ENCODE data around the gene HDAC8. TPM values are rescaled to one million over a fixed set of nuclear protein-coding genes. Genes with fewer than 3 reads are reported as not detected.
"Not testable (repeated sequence)": the region's sequence is repeated elsewhere in the genome, so short reads cannot be mapped to it uniquely, and the experiment has no call there.

Gene HDAC8
- polyA plus RNA-seq, 1 donor from 2014 or later: 54.0 TPM

GRCh38 chrX:72492499-72492898 is 80.1 kb downstream of the HDAC8 start:
- Histone ChIP-seq H3K9ac (ENCODE audit: low read length) (no peak overlapping the region), H3K27ac (ENCODE audit: low read length) (no peak overlapping the region), H3F3A (ENCODE audit: insufficient read depth, low read length, poor library complexity, severe bottlenecking) (no peaks in the 10 kb centered on the region), H3K4me2 (ENCODE audit: low read length) (no peak overlapping the region), H3K9me3 (ENCODE audit: low read length) (no peaks in the 10 kb centered on the region), H3K36me3 (ENCODE audit: insufficient read depth, low read length) (no peaks in the 10 kb centered on the region), H3K9me2 (ENCODE audit: insufficient read depth, low read length) (no peaks in the 10 kb centered on the region), H2AFZ (ENCODE audit: low read depth, low read length) (no peak overlapping the region), H4K20me1 (ENCODE audit: insufficient read depth) (no peaks in the 10 kb centered on the region), H3K79me2 (replicated peaks; ENCODE audit: insufficient read depth, low read length) (no peaks in the 10 kb centered on the region), H3K27me3 (ENCODE audit: insufficient read depth, low read depth, low read length) (no peaks in the 10 kb centered on the region), H3K4me3 (ENCODE audit: low read length) (no peak overlapping the region)
- no peak for TF ChIP-seq CTCF (IDR thresholded peaks at IDR 0.05; ENCODE audit: poor library complexity, severe bottlenecking)
- TF ChIP-seq EP300 (conservative IDR thresholded peaks at IDR 0.05; ENCODE audit: poor library complexity, severe bottlenecking): no peak
- no peak for TF ChIP-seq TAF1 (IDR thresholded peaks at IDR 0.05; ENCODE audit: low read depth)
- no peak for TF ChIP-seq SMC3 (conservative IDR thresholded peaks at IDR 0.05; ENCODE audit: poor library complexity)
- TF ChIP-seq MXI1 (conservative IDR thresholded peaks at IDR 0.05; ENCODE audit: poor library complexity, severe bottlenecking): no peak
- no peak for TF ChIP-seq REST (IDR thresholded peaks at IDR 0.05; ENCODE audit: borderline replicate concordance)
- no peak for TF ChIP-seq POLR2AphosphoS5 (IDR thresholded peaks at IDR 0.05)
- TF ChIP-seq EZH2 (IDR thresholded peaks at IDR 0.05; ENCODE audit: borderline replicate concordance, insufficient read depth, low read length, poor library complexity, severe bottlenecking): no peak
- no peak for TF ChIP-seq RAD21 (conservative IDR thresholded peaks at IDR 0.05)

GRCh38 chrX:72490221-72490620 is 82.4 kb downstream of the HDAC8 start:
- not testable (repeated sequence) for H3K9ac ChIP-seq (ENCODE audit: low read length); H3K4me2 ChIP-seq (ENCODE audit: low read length); H3K27me3 ChIP-seq (ENCODE audit: insufficient read depth, low read depth, low read length); H4K20me1 ChIP-seq (ENCODE audit: insufficient read depth); H3K4me3 ChIP-seq (ENCODE audit: low read length); H3K9me3 ChIP-seq (ENCODE audit: low read length); H3K79me2 ChIP-seq (replicated peaks; ENCODE audit: insufficient read depth, low read length); H3K27ac ChIP-seq (ENCODE audit: low read length); H3K36me3 ChIP-seq (ENCODE audit: insufficient read depth, low read length); H2AFZ ChIP-seq (ENCODE audit: low read depth, low read length); H3F3A ChIP-seq (ENCODE audit: insufficient read depth, low read length, poor library complexity, severe bottlenecking); H3K9me2 ChIP-seq (ENCODE audit: insufficient read depth, low read length)

GRCh38 chrX:72487661-72488060 is 85.0 kb downstream of the HDAC8 start:
- no peak overlapping the region for H3K4me2 ChIP-seq (ENCODE audit: low read length)
- no peaks in the 10 kb centered on the region for H3K9me2 ChIP-seq (ENCODE audit: insufficient read depth, low read length)
- TF ChIP-seq RAD21 (conservative IDR thresholded peaks at IDR 0.05) (no peak), EP300 (conservative IDR thresholded peaks at IDR 0.05; ENCODE audit: poor library complexity, severe bottlenecking) (no peak), POLR2AphosphoS5 (IDR thresholded peaks at IDR 0.05) (no peak), TAF1 (IDR thresholded peaks at IDR 0.05; ENCODE audit: low read depth) (no peak), REST (IDR thresholded peaks at IDR 0.05; ENCODE audit: borderline replicate concordance) (no peak), MXI1 (conservative IDR thresholded peaks at IDR 0.05; ENCODE audit: poor library complexity, severe bottlenecking) (no peak), EZH2 (IDR thresholded peaks at IDR 0.05; ENCODE audit: borderline replicate concordance, insufficient read depth, low read length, poor library complexity, severe bottlenecking) (no peak), SMC3 (conservative IDR thresholded peaks at IDR 0.05; ENCODE audit: poor library complexity) (no peak), CTCF (IDR thresholded peaks at IDR 0.05; ENCODE audit: poor library complexity, severe bottlenecking) (no peak)
- no peaks in the 10 kb centered on the region for H3K36me3 ChIP-seq (ENCODE audit: insufficient read depth, low read length)
- no peaks in the 10 kb centered on the region for H3K27me3 ChIP-seq (ENCODE audit: insufficient read depth, low read depth, low read length)
- H4K20me1 ChIP-seq (ENCODE audit: insufficient read depth): no peaks in the 10 kb centered on the region
- no peak overlapping the region for H2AFZ ChIP-seq (ENCODE audit: low read depth, low read length)
- no peak overlapping the region for H3K27ac ChIP-seq (ENCODE audit: low read length)
- no peak overlapping the region for H3K4me3 ChIP-seq (ENCODE audit: low read length)
- H3K79me2 ChIP-seq (replicated peaks; ENCODE audit: insufficient read depth, low read length): no peaks in the 10 kb centered on the region
- H3K9me3 ChIP-seq (ENCODE audit: low read length): no peaks in the 10 kb centered on the region
- no peak overlapping the region for H3K9ac ChIP-seq (ENCODE audit: low read length)
- no peaks in the 10 kb centered on the region for H3F3A ChIP-seq (ENCODE audit: insufficient read depth, low read length, poor library complexity, severe bottlenecking)

Measured in neural cell (in vitro differentiated cells).